ENCODE results near the gene DAGLA.

DNA sequence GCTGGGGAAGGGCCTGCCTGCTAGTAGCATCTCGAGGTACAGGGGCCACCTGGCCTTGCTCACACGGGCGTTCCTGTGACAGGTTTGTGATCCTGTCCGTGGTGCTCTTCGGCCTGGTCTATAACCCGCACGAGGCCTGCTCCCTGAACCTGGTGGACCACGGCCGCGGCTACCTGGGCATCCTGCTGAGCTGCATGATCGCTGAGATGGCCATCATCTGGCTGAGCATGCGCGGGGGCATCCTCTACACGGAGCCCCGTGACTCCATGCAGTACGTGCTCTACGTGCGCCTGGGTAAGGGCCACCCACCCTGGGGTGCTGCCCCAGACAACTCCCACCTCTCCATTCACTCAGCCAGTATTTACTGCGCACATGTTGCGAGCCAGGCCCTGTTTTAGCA is 40.4 kb downstream of the DAGLA start:
- TF ChIP-seq, protein P1, sequence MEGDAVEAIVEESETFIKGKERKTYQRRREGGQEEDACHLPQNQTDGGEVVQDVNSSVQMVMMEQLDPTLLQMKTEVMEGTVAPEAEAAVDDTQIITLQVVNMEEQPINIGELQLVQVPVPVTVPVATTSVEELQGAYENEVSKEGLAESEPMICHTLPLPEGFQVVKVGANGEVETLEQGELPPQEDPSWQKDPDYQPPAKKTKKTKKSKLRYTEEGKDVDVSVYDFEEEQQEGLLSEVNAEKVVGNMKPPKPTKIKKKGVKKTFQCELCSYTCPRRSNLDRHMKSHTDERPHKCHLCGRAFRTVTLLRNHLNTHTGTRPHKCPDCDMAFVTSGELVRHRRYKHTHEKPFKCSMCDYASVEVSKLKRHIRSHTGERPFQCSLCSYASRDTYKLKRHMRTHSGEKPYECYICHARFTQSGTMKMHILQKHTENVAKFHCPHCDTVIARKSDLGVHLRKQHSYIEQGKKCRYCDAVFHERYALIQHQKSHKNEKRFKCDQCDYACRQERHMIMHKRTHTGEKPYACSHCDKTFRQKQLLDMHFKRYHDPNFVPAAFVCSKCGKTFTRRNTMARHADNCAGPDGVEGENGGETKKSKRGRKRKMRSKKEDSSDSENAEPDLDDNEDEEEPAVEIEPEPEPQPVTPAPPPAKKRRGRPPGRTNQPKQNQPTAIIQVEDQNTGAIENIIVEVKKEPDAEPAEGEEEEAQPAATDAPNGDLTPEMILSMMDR (IDR thresholded peaks at IDR 0.05; ENCODE audit: low read length), result no peak
- TF ChIP-seq EZH2 (optimal IDR thresholded peaks at IDR 0.05; ENCODE audit: low read depth, low read length) (no peak), EZH2phosphoT487 (IDR thresholded peaks at IDR 0.05; ENCODE audit: low read length) (no peak)

All from MM.1S (cell line).